Vagina (tissue), 2 donors: Measurements from ENCODE around the gene TMEM30A.

Experiments used
- POLR2A ChIP-seq, 2 donors: fragments of 450-650 bp; IDR thresholded peaks; one replicate each; pipeline ENCODE4 v1.6.1; 2017; ENCODE audit warnings: antibody characterized with exemption in 2 of 2, mild to moderate bottlenecking in 2 of 2, moderate library complexity in 2 of 2
- TF ChIP-seq, protein P1 (sequence below), 3 experiments: fragments of 450-650 bp in 2 of 3; fragments of 200-600 bp in 1 of 3; sonication (generic) in 1 of 3; IDR thresholded peaks; one replicate each; pipeline ENCODE4 v1.5.1; 2017 to 2019; ENCODE audit warnings: antibody characterized with exemption in 3 of 3, mild to moderate bottlenecking in 2 of 3, moderate library complexity in 2 of 3

DNA sequence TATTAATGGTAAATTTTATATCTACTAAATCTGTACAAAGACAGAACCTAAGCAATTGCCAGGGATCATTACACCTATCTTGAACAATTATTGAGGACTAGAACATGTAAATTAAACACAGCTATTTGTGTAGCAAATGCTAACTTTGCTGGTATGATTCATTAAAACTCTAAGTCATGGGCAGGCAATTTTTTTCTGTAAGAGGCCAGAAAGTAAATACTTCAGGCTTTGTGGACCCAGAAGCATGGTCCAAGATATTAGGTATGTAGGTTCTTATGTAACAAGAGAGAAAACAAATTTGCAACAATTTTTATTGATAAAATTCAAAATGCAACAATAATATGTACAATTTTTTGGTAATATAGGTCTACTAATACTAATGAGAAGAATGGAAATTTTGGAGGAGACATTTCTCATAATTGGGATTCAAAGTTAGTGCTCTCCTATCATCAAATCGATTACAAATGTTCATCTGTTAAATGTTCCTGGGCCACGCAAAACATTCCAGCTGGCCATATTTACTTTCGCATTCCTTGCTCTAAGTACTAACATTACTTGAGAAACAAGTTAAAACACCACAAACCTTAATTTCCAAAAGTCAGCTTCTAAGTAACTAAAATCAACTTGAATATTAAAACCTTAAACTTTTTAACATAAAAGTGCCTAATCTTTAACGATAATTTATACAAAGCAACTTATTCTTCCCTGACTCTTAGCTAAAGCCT is 4.3 kb downstream of the TMEM30A start:
- TF ChIP-seq, protein P1, sequence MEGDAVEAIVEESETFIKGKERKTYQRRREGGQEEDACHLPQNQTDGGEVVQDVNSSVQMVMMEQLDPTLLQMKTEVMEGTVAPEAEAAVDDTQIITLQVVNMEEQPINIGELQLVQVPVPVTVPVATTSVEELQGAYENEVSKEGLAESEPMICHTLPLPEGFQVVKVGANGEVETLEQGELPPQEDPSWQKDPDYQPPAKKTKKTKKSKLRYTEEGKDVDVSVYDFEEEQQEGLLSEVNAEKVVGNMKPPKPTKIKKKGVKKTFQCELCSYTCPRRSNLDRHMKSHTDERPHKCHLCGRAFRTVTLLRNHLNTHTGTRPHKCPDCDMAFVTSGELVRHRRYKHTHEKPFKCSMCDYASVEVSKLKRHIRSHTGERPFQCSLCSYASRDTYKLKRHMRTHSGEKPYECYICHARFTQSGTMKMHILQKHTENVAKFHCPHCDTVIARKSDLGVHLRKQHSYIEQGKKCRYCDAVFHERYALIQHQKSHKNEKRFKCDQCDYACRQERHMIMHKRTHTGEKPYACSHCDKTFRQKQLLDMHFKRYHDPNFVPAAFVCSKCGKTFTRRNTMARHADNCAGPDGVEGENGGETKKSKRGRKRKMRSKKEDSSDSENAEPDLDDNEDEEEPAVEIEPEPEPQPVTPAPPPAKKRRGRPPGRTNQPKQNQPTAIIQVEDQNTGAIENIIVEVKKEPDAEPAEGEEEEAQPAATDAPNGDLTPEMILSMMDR (IDR thresholded peaks at IDR 0.05) = no peak
- TF ChIP-seq POLR2A (IDR thresholded peaks at IDR 0.05) = no peak
